OCI-LY3 (cell line): ENCODE results near the gene LIG3.

Source experiments
- CTCF ChIP-seq: fragments of 200-600, 300-600 bp; sonication (generic); IDR thresholded peaks from 2 replicates; pipeline ENCODE4 v1.5.1; 2014; ENCODE audit warnings: antibody characterized with exemption, low read length, low read depth
- EZH2phosphoT487 ChIP-seq: fragments of 200-600 bp; shearing (Covaris generic); IDR thresholded peaks from 2 replicates; pipeline ENCODE4 v1.6.1; 2018; ENCODE audit warnings: antibody characterized with exemption, mixed run types, low read depth

- TF ChIP-seq CTCF (no peak), EZH2phosphoT487 (no peak)
Observed at GRCh38 chr17:34991606-34992005, 11.3 kb downstream of the LIG3 start.
